ENCODE data around the gene PLOD3. TPM values are rescaled to one million over a fixed set of nuclear protein-coding genes. Genes with fewer than 3 reads are reported as not detected.
"Not testable (repeated sequence)": the region's sequence is repeated elsewhere in the genome, so short reads cannot be mapped to it uniquely, and the experiment has no call there.

Gene PLOD3
- total RNA-seq, 4 donors from 2014 or later: 30.0 to 42.5 (median 32.7) TPM

GRCh38 chr7:101202603-101202918 lies 14.8 kb downstream of the PLOD3 start:
- TF ChIP-seq, protein P1, sequence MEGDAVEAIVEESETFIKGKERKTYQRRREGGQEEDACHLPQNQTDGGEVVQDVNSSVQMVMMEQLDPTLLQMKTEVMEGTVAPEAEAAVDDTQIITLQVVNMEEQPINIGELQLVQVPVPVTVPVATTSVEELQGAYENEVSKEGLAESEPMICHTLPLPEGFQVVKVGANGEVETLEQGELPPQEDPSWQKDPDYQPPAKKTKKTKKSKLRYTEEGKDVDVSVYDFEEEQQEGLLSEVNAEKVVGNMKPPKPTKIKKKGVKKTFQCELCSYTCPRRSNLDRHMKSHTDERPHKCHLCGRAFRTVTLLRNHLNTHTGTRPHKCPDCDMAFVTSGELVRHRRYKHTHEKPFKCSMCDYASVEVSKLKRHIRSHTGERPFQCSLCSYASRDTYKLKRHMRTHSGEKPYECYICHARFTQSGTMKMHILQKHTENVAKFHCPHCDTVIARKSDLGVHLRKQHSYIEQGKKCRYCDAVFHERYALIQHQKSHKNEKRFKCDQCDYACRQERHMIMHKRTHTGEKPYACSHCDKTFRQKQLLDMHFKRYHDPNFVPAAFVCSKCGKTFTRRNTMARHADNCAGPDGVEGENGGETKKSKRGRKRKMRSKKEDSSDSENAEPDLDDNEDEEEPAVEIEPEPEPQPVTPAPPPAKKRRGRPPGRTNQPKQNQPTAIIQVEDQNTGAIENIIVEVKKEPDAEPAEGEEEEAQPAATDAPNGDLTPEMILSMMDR (IDR thresholded peaks at IDR 0.05): no peak
- no peak for TF ChIP-seq POLR2A (IDR thresholded peaks at IDR 0.05)

DNA sequence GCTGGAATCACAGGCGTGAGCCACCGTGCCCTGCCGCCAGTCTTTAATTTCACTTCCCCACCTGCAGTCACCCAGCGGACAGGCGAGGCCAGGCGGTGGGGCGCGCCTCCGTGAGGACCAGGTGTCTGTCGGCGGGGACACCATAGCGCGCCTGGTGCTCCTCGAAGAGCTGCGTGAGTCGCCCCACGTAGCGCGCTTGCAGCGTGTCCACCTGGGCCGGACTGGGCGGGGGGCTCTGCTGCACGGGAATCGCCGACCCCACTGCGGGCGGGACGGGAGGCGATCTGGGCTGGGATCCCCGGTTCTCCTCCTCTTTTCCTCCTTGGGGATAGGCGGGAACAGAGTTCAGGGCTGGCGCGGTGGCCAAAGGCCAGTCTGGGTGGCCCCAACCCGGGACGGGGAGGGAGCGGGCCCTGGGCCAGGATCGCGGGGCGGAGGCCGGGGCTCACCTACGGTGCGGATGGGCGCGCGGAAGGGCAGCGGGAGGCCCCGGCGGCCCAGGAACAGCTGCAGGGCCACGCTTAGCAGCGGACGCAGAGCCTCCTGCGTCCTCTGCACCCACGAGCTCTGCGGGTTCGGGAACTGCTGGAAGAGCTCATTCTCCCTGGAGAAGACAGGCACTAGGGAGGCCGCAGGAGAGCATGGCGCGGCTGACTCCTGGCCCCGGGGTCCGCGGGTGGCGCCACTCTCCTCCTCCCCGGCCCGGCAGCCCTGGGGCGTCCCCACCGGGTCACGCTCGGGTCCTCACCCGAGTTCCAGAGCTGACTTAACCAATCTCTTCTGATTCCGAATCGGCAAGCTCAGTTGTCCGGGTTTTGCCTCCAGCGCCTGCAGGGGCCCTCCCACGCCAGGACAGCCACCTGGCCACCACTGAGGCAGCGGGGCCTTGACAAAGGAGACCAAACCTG lies 15.4 kb downstream of the PLOD3 start:
- WGBS, 2 donors: 27 to 28% methylated on average over 16 to 17 of the region's 75 CpGs
- Histone ChIP-seq H3K27me3 (peaks cover 8% of the 10 kb centered on the region), H3K27ac (no peak overlapping the region), H3K9me3 (no peaks in the 10 kb centered on the region), H3K4me3 (replicated peaks in 1 of 3) (no peak overlapping the region), H3K36me3 (no peaks in the 10 kb centered on the region), H3K4me1 (peaks cover 0 to 8% of the 10 kb centered on the region in 2 donors)
- TF ChIP-seq, protein P1 (IDR thresholded peaks at IDR 0.05): no peak
- TF ChIP-seq POLR2A (IDR thresholded peaks at IDR 0.05): no peak
- no peak for DNase-seq
- intact Hi-C loops (cut with DNase I): no loop called here

More at GRCh38 chr7:101202603-101202918, 14.8 kb downstream of the PLOD3 start:
- Histone ChIP-seq H3K36me3 (no peaks in the 10 kb centered on the region), H3K27ac (no peak overlapping the region), H3K27me3 (peaks cover 8% of the 10 kb centered on the region), H3K9me3 (no peaks in the 10 kb centered on the region), H3K4me1 (peaks cover 0 to 8% of the 10 kb centered on the region in 2 donors), H3K4me3 (replicated peaks in 1 of 3) (no peak overlapping the region)
- 80 to 86% methylated on average over 5 of the region's 5 CpGs for WGBS, 2 donors
- DNase-seq: no peak
- intact Hi-C loops (cut with DNase I): no loop called here

GRCh38 chr7:101200862-101201599 lies 16.4 kb downstream of the PLOD3 start, which contains the start of gene MOGAT3:
Gene MOGAT3, minus strand, starts transcription at chr7:101201036. Its CDS starts 182 bp downstream, at chr7:101200854.
- intact Hi-C loops (cut with DNase I): no loop called here
- no peak for TF ChIP-seq POLR2A (IDR thresholded peaks at IDR 0.05)
- TF ChIP-seq, protein P1 (IDR thresholded peaks at IDR 0.05): no peak
- Histone ChIP-seq H3K9me3 (no peaks in the 10 kb centered on the region), H3K27ac (no peak within 1 kb of the TSS), H3K4me1 (peaks cover 0 to 8% of the 10 kb centered on the region in 2 donors), H3K4me3 (replicated peaks in 1 of 3) (no peak within 1 kb of the TSS), H3K36me3 (no peaks in the 10 kb centered on the region), H3K27me3 (peaks cover 8% of the 10 kb centered on the region)
- DNase-seq: no peak
- 35 to 36% methylated on average over 20 to 21 of the region's 21 CpGs for WGBS, 2 donors

- H3K4me1 ChIP-seq: peaks cover 0 to 8% of the 10 kb centered on the region in 2 donors
- H3K27me3 ChIP-seq: peaks cover 8% of the 10 kb centered on the region
- intact Hi-C loops (cut with DNase I): no loop called here
- no peaks in the 10 kb centered on the region for H3K9me3 ChIP-seq
- no peak overlapping the region for H3K4me3 ChIP-seq (replicated peaks in 1 of 3)
- WGBS, 2 donors: 100% methylated on average over 1 to 2 of the region's 2 CpGs
- no peak for DNase-seq
- no peaks in the 10 kb centered on the region for H3K36me3 ChIP-seq
- H3K27ac ChIP-seq: no peak overlapping the region
- no peak for TF ChIP-seq POLR2A (IDR thresholded peaks at IDR 0.05)
Observed at GRCh38 chr7:101200504-101200861, 16.9 kb downstream of the PLOD3 start.

DNA sequence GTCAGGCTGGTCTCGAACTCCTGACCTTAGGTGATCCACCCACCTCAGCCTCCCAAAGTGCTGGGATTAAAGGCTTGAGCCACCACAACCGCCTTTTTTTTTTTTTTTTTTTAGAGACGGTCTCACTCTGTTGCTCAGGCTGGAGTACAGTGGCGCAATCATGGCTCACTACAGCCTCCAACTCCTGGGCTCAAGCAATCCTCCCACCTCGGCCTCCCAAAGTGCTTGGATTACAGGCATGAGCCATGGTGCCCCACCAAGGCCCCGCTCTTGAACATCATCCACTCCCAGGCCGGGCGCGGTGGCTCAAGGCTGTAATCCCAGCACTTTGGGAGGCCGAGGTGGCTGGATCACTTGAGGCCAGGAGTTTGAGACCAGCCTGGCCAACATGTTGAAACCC lies 17.9 kb downstream of the PLOD3 start:
- H3K4me1 ChIP-seq; DNase-seq; intact Hi-C loops (cut with DNase I); H3K27ac ChIP-seq; H3K27me3 ChIP-seq; H3K4me3 ChIP-seq (replicated peaks in 1 of 3); H3K9me3 ChIP-seq; H3K36me3 ChIP-seq: not testable (repeated sequence)
- 93 to 95% methylated on average over 9 to 10 of the region's 10 CpGs for WGBS, 2 donors

GRCh38 chr7:101198476-101198875 lies 18.9 kb downstream of the PLOD3 start:
- peaks cover 0 to 8% of the 10 kb centered on the region in 2 donors for H3K4me1 ChIP-seq
- WGBS, 2 donors: 51 to 71% methylated on average over 13 to 14 of the region's 14 CpGs
- H3K4me3 ChIP-seq (replicated peaks in 1 of 3): no peak overlapping the region
- TF ChIP-seq POLR2A (IDR thresholded peaks at IDR 0.05): no peak
- TF ChIP-seq, protein P1 (IDR thresholded peaks at IDR 0.05): no peak
- H3K27ac ChIP-seq: no peak overlapping the region
- H3K36me3 ChIP-seq: no peaks in the 10 kb centered on the region
- DNase-seq: no peak
- H3K9me3 ChIP-seq: no peaks in the 10 kb centered on the region
- intact Hi-C loops (cut with DNase I): no loop called here
- peaks cover 8% of the 10 kb centered on the region for H3K27me3 ChIP-seq

Data from thyroid gland (tissue), 4 donors.